GM21723 (cell line): ENCODE data around the gene ABTB1.
A peak's percentile ranks its signal among the peaks of the same experiment; 100 is the strongest.

Experiments
- ATAC-seq: cut with Tn5 transposase; IDR thresholded peaks from one replicate; pipeline ENCODE4 v1.9.1; 2021; ENCODE audit warnings: mild to moderate bottlenecking, moderate library complexity; ENCODE audit not compliant: unreplicated experiment

Gene ABTB1

DNA sequence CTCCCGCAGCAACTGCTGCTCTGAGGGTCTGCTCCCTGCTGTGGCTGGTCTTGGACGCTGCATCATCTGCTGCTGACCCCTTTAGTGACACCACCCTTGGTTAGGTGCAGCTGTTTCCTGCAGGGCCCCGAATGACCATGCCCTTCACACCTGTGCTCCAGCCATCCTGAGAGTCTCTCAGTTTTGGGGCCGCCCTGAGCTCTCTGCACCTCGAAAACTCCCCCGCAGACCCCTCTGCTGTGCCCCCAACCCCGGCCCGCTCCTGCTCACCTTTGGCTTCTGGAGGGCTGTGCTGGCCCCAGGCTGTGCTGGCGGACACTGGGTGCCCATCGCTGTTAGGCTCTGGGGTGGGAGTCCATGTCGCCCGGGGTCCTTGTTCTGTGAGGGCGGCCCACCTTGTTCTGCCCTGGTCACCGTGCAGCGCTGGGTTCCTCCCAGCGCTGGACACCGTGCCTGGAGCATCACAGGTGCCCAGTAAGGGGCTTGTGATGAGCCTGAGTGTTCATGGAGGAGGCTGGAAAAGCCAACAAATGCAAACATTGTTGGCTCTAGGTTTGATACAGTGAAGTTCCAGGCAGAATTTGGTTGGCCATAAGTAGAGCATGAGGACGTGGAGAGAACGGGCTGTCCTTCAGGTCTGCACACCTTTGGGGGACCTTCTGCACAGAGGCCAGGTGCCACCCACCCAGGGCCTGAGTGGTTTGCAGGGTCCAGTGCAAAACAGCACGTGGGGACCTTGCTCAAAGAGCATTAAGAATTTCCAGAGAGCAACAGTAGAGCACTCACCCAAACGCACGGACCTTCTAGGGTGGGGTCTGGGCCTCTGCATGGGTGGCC is 12.3 kb downstream of the ABTB1 start:
- no peak for ATAC-seq

DNA sequence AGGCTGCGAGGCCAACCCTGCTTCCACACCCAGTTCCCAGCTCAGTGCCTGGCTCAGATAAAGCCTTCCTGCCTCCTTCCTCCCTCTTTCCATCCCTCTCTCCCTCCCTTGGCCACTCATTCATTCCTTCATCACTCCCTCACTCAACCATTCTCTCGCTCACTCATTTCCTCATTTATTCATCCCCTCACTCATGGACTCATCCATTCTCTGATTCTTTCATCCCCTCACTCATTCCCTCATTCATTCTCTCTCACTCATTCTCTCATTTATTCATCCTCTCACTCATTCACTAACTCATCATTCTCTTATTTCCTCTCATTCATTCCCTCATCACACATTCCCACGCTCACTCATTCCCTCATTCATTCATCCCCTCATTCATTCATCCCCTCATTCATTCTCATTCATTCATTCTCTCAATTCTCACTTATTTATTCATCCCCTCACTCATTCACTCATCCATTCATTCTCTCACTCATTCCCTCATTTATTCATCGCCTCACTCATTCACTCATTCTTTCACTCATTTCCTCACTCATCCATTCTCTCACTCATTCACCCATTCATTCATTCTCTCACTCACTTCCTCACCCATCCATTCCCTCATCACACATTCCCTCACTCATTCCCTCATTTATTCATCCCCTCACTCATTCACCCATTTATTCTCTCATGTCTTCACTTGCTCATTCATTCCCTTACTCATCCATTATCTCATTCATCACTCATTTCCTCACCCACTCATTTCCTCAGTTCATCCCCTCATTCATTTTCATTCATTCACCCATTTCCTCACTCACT is 13.2 kb downstream of the ABTB1 start:
- ATAC-seq = no peak

DNA sequence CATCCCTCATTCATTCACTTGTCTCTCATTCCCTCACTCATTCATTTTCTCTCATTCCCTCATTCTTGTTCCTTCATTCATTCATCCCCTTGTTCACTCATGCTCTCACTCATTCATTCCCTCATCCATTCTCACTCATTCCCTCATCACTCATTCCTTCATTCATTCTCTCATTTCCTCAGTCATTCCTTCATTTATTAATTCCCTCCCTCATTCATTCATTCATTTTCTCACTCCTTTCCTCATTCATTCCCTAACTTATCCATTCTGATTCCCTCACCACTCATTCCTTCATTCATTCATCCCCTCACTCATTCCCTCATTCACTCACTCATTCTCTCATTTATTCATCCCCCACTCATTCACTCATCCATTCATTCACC is 13.8 kb downstream of the ABTB1 start:
- no peak for ATAC-seq

DNA sequence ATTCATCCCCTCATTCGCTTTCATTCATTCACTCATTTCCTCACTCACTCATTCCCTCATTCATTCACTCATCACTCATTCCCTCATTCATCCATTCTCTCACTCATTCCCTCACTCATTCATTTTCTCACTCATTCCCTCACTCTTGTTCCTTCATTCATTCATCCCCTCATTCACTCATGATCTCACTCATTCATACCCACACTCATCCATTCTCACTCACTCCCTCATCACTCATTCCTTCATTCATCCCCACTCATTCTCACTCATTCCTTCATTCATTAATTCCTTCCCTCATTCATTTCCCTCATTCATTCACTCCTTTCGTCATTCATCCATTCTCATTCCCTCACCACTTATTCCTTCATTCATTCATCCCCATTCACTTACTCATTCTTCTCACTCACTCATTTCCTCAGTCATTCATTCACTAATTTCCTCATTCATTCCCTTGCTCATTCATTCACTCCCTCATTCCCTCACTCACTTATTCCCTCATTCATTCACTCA is 14.5 kb downstream of the ABTB1 start:
- ATAC-seq = no peak

DNA sequence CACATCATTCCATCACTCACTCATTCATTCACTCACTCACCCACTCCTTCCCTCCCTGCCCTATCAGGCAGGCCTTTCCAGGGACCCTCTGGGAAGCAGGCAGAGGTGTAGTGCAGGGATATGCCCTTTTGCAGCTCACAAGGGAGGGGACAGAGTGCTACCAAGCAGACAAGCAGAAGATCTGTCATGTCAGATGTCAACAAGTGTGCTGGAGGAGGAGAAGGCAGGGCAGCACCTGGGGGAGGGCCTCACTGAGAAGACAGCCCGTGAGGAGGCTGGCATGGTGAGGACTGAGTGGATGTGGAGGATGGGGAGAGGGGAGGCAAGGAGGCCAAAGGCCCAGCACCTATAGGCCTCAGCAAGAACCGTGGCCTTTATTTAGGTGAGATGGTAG is 15.3 kb downstream of the ABTB1 start:
- ATAC-seq = no peak

DNA sequence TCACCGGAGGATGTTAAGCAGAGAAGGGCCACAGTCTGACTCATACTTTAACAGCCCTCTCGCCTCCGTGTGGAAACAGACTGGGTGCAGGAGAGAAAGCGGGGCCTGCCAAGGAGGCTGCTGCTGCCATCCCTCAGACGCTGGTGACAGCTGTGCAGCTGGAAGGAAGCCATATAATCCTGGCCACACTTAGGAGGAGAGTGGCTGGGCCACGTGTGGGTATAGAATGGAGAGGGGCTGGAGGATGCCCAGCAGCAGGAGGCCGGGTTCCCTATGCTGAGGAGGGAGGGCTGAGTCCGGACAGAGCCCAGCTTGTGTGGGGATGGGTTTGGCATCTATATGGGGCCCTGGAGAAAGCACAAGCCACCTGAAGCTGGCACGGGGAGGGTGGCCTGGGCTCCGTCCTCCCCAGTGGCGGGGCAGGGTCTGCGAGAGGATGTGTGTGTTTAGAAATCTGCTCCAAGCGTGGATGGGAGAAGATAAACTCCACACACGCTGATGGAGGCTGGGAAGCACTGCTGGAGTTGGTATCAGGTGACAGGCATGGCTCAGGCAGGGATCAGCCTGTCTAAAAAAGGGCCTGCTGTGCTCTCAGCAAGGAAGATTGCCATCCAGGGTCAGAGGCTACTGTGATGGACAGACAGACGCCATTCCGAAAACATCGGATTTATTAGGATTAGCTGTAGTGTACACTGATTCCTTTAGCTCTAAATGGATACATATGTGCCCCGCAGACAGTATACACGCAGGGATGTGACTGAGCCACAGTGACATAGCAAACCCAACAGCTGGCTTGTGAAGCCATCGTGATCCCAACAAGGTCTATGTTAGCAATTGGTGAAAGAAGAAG is 15.9 kb downstream of the ABTB1 start:
- ATAC-seq = no peak

DNA sequence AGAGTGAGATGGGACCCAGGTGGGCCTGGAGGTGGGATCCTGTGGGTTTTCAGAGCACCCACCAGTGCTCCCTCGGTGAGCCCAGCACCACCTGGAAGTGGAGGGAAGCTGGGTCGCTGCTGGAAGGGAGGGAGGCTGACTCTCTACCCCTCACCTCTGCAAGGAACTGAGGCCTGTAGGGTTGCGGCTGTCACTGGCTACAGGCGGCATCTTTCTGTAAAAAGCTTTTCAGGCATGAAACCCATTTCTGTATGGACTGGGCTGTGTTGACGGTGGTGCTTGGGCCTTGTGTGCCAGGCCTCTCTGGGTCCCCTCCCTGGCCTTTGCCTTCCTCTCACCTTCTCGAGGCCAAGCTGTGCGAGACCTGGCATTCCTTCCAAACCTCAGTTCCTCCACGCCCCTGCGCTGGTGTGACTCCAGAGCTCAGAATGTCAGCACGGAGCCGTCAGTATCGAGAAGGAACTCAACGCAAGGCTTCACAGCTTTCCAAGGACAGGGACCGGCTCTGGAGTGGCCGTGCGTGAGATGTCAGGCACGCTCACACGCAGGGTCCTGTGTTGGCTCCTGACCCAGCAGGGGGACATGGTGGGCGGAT is 16.6 kb downstream of the ABTB1 start:
- no peak for ATAC-seq

DNA sequence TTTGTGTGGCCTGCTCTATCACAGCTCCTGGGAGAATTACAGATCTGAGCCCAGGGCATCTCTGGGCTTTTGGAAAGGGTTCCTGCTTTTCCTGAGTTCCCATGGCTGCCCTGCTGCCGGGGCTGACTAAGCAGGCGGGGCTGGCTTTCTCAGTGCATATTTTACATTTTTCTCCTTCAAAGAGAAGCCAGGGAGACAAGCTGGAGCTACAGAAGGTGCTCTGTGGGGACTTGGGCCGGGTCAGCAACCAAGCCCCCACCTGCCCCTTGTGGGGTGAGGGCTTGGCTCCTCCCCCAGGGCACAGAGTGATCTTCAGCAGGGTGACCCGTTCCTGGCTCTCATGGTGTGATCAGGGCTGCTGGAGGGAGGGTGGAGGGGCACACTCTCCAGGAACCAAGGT is 17.4 kb downstream of the ABTB1 start:
- ATAC-seq = no peak

DNA sequence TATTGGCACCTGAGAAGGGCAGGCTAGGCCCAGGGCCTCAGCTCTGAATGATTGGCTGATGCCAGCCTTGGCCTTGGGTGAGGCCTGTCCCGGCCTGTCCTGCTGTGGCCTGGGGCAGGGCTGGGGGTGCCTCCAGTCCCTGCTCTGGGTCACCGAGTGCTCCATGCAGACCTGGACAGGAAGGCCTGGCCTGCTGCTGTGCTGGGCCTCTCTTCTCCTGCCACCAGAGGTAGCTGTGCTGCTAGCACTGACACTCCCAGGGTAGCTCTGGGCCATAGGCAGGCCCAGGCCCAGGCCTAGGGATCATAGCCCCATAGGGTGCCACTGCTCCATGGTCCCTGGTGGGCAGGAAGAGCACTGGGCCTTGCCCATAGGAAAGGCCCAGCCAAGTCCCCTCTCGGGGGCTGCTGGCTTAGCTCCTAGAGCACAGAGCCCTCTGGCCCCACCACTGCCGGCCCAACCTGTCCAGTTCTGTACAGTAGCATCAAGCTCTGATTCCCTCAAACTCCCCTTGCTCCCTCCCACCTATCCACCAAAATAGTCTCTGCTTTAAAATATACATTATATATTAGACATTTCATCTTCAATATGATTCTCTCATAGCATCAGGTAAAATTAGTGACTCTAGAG is 18.2 kb downstream of the ABTB1 start:
- no peak for ATAC-seq

DNA sequence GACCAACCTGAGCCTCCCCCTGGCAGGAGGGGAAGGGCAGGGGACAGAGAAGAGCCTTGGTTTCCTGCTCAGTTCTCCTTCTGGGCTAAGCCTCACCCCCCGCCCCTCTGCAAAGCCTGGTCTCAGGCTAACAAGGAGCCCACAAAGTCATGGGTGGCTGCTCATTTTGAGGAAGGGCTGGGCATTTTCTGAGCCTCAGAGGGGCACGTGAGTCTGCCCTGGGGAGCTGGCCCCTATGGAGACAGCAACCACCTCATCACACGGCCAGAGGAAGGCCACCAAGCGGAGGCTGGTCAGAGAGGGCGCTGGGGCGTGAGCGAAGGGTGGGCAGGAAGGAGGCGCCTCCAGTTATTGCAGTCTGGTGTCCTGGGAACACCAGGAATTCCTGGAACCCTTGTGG is 18.7 kb downstream of the ABTB1 start:
- no peak for ATAC-seq

DNA sequence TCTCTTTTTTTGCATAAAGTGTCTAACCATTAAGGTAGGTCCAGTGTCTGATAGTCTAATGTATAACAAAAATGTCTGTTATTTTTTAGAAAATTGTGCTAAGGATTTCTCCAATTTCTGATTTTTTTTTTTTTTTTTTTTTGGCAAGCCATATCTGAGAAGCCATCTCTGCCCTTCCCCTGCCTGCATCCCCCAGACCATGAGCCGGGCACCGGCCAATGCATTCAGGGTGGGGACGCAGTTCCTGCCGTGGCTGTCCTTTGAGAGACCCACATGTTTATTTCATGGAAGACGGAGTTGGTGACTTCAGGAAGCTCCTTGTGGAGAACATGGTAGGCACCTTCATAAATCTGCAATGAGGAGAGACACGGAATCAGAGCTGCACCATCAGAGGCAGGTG is 19.2 kb downstream of the ABTB1 start:
- no peak for ATAC-seq

DNA sequence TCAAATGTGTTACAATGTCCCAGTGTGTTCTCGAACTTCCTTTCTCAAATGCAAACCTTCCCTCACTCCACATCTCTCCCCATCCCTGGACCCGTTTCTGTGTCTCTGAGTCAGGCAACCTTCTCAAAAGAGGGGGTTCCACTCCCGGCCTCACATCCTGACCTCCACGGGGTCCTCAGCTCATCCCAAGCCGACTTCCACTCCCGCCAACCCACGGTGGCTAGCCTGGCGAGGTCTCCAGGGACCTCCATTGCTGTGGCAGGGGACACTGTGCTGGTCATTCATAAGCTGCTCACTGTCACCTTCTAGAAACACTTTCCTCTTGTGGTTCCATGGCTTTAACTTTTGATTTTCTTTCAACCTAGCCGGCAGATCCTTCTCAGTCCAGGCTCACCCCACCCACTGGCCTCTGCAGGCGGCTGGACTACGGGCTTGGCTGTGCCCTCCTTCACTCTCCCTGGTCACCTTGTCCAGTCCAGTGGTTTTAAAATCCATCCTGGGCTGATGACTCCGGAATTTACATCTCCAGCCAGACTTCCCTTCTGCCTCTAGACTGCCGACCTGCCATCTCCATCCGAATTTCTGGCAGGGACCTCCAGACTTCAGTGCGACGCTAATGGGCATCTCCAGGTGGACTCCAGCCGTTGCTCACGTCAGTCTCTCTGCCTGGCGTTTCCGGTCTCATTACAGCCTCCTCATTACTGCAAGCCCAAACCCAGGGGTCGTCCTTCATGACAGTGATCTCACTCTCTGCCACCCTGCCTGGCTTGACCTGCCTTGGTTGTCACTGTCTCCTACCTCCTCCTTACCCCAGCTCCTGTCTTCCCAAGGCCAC is 20.0 kb downstream of the ABTB1 start:
- ATAC-seq = no peak

DNA sequence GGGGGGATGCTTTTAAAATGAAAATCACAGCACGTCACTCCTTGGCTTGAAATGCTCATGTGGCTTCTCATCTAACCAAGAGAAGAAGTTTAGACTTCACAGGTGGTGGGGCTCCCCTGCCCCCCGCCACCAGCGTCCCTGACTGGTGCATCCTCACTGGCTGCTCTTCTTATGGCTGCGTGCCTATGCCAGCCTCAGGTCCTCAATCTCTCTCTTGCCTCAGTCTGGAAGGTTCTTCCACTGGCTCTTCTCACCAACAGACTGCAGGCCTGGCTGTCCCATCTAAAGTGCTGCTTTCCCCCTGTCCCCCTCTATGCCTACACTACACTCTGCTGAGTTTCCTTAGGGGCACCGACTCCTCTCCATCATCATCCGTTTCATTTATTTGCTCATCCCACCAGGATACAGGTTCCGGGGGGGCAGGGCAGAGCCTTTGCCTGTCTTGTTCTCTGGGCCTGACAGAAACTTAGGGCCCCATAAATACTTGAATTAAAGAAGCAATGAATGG is 20.6 kb downstream of the ABTB1 start:
- no peak for ATAC-seq

DNA sequence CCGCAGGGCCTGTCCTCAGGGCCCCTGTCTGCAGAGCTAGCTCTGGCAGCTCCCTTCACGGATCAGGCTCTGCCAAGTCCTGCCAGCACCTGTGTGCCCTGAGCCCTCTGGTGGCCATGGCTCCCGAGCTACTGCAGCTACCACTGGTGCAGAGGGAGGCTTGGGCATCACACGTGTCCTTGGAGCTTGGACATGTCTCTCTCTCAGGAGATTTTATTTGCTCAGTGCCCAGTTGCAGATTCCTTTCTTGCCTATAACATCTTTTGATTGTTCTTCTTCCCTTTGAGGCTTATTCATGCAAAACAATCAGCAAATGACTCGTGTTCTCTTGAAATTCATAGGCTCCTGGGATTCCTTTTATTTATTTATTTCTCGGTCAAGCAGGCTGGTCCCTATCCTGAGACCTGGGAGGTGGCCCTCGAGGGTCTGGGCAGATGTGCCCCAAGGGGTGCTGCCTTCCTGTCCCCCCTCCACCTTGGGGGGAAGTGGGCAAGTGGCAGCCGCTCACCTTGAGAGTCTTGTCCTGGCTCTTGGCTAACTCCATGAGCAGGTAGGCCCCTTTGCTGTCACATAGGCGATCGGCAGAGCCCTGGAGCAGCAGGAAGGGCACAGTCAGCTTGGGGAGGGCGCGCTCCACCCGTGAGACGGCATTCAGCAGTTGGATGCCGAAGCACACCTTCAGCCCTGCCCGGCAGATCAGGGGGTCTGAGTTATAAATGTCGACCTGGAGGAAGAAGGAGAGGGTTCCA is 21.9 kb downstream of the ABTB1 start:
- no peak for ATAC-seq

DNA sequence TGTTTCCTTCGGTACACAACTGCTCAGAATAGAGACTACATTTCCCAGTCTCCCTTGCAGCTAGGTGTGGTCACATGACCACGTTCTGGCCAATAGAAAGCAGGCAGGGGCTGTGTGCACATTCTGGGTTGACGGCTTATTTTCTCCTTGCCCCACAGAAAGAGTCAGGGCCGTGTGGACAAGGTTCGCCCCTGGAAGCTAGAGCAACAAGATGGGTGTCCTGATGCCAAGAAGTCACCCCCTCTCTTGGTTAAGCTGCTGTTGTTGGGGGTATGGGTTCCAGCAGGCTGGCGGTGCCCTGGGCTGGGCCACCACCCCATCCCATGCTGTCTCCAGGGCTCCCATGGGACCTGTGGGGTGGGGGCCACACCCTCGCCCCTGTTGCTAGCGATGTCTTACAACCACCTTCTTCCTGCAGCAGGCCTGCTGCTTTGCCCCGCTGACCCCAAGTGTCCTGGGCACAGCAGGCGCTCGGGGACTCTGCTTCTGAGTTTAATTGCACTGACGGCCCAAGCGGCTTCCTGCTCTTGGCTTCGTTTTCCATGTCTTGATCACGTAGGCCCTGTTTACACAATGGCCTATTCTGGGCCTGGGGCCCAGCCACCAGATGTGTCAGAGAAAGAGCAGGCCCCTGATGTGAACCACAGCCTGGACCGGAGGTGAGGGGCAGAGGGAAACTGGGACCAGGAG is 24.9 kb downstream of the ABTB1 start:
- ATAC-seq = peak; percentile 71

DNA sequence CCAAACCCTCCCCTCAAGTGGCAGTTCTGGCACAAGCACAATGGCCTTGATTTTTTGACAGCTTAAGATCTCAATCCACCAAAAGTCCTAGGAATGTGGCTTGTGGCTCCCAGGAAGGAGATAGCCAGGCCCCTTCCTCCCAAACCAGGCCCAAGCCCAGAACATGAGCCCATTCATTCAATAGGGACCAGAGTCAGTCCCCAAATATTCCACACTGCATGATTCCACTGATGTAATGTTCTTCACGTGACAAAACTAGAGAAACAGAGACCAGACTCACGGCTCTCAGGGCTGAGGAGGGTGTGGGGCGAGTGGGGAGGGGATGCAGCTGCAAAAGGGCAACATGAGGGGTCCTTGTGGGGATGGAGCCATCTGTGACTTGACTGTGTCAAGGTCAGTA is 25.5 kb downstream of the ABTB1 start:
- ATAC-seq = no peak

DNA sequence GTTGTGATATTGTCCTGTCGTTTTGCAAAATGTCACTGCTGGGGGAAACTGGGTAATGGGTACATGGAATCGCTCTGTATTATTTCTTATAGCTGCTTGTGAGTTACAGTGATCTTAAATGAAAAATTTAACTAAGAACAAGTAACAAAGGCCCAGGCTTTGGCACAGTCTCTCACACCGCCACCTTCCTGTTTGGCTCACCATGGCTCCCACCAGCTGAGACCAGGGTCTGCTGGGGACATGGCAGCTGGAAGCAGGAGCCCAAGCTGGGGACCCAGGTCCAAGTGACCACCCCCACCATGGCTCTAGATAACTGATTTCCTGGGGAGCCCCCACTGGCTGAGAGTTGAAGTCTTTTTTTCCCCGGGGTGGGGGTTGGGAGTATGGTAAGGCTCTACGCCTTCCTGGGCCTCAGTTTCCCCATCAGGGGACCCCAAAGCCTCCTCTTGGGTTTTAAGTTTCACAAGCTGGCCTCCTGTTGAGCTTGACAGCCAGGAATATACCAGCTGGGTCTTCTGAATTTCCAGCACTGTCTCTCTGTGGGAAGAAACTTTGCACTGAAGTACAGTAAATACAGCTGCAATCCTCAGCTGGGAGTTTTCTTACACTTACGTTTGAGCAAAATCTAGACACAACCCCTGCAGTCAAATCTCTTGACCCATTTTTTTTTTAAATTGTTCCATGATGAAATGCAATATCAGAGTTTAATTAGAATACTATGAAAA is 26.1 kb downstream of the ABTB1 start:
- ATAC-seq = no peak
